NOMO-1 (cell line): ENCODE data around the gene LIX1.
"Not testable (repeated sequence)": the region's sequence is repeated elsewhere in the genome, so short reads cannot be mapped to it uniquely, and the experiment has no call there.

Source experiments
- DNase-seq, 2 experiments: peaks; one replicate each; lab custom pipeline; 2025; ENCODE audit not compliant: unreplicated experiment in 2 of 2; lab: John Stamatoyannopoulos, UW

Gene LIX1

DNA sequence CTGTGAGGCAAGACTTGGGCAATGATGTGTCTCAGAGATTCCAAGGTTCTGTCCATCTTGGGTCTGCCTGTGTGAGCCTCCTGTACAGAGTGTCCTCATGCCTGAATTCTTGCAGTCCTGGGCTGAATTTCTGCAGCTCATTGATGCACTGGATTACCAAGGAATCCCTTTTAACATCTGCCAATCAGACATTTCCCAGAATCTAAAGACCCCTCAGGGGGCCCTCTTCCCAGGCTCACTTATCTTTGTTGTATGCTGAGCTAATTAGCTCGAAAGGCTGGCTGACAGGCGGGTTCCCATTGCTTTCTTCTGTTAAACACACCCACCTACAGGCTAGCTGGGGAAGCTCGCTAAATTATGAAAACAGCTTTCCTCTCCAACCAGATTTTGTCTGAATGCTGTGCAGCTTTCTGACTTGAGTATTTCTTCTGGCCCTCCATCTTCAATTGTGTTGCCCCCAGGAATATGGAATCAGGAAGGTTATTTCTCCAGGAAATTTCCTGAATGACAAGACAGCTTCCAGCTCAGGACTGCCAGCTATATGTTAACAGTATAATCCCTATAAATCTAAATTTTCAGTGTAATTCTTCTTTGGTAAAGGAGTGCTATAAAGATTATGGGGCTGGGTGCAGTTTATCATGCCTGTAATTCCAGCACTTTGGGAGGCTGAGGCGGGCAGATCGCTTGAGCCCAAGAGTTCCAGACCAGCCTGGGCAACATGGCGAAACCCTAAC is at the start of gene LIX1:
Gene LIX1, minus strand, starts transcription at position 91 of the 734 bp plus-strand sequence. Its CDS starts 35 bp downstream, at position 56.
- DNase-seq = peak; percentile 42 to 63

DNA sequence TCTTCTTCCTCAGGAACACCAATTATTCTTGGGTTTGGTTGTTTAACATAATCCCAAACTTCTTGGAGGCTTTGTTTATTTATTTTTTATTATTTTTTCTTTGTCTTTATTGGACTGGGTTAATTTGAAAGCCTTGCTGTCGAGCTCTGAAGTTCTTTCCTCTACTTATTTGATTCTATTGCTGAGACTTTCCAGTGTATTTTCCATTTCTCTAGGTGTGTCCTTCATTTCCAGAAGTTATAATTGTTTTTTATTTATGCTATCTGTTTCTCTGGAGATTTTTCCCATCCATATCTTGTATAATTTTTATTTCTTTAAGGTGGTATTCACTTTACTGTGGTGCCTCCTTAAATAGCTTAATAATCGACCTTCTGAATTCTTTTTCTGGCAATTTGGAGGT is 49.5 kb upstream of the LIX1 start:
- DNase-seq = no peak

DNA sequence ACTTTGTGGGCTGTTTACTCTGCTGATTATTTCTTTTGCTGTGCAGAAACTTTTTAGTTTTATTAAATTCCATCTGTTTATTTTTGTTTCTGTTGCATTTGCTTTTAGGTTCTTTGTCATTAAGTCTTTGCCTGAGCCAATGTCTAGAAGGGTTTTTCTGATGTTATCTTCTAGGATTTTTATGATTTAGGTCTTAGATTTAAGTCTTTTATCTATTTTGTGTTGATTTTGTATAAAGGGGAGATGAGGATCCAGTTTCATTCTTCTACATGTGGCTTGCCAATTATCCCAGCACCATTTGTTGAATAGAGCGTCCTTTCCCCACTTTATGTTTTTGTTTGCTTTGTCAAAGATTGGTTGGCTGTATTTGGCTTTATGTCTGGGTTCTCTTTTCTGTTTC is 47.1 kb upstream of the LIX1 start:
- not testable (repeated sequence) for DNase-seq

DNA sequence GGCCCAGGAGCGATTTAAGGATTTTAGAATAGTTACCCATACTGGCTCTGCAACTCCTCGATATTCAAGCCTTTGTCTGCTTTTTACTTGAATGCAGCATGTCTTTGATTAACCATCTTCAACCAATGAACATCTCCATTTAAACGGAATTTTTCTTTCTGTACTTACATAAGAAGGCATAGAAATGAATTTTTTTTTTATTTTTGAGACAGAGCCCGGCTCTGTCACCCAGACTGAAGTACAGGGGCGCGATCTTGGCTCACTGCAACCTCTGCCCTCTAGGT is 41.5 kb upstream of the LIX1 start:
- no peak for DNase-seq

DNA sequence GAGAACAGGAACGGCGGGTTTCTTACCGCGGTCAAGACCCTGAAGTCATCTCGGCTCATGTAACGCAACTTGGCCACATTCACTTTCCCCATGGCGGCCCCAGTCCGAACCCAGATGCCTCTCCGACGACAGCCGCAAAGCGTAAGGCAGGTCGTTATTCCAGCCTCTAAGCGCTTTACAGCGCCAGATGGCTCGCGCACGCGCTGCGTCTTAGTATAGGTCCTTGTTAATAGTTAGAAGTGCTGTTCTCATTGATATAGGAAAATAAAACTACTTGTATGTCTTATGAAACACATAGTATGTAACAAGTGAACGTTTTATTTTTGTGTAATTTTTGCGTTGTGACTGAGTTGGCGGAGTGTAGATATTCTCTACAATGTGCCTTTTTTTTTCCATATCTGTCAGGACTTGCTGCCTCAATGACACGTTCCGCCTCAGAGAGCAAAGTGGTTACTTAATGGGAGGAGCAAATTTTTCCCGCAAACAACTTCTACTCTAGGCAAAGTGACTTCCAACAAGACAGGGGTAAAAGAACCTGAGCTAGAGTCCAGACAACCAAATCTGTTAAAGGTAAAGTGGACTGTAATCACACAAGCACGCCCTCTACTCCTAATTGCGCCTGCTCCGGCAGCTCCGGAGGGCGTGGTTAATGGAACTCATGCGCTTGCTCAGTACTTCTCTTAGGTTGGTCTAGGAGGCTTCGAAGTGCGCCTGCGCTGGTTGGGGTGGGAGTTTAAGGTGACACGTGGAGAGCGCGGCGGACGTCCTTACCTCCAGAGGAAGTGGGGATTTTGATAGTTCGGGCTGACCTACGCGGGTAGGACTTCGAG is 40.9 kb upstream of the LIX1 start, which contains the start of gene RIOK2:
Gene RIOK2, minus strand, starts transcription at position 148 of the 830 bp plus-strand sequence. Its CDS starts 56 bp downstream, at position 92.
- DNase-seq = peak; percentile 95 to 97

DNA sequence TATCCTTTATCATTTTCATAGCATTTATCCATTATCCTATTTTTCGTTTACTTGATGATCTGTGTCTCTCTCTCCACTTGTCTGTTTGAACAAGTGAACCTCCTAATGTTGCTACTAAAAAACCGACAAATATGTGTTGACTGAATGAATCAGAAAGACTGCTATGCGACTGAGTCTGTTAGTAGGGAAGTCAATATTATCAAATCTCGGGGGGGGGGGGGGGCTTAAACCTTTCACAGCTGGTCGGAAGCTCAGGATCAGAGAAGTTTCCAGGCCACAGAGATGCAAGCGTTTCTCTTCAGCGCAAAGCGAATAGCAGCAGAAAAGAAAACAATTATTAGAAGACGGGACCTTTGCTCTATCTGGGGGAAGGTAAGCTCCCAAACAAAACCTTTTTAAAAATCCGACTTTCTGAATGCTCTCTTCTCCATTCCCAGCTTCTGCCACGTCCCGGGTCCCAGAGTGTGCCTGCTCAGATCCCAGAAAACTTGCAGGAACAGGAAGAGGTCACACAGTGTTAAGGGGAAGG is 40.2 kb upstream of the LIX1 start:
- DNase-seq = no peak

DNA sequence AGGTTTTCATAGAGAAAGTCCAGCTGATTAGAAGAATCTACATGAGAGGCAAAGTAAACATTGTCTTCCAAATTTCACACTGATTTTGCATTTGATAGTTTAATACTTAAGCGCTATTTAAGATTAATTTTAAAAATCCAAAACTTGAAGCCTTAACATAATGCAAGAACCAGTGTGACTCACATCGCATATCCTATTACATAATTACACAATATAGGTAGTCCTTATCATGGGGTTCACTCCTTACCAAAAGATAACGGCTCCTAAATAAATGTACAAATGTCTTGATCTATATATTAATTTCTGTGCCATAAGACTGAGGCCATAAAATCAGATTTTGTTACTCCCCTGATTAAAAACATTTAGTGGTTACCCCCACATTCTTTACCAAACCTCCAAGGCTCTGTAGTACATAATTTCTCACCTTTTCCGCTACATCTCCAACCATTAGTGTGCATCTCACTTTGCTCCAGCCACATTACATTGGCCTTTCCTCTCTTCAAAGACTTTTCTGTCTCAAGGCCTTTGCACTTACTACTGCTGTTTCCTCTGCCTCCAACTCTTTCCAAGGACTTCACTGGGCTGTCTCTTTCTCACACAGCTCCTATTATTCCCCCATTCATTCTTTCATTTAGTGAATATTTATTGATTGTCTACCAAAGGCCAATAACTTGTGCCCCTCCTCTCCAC is 39.6 kb upstream of the LIX1 start:
- DNase-seq = no peak

DNA sequence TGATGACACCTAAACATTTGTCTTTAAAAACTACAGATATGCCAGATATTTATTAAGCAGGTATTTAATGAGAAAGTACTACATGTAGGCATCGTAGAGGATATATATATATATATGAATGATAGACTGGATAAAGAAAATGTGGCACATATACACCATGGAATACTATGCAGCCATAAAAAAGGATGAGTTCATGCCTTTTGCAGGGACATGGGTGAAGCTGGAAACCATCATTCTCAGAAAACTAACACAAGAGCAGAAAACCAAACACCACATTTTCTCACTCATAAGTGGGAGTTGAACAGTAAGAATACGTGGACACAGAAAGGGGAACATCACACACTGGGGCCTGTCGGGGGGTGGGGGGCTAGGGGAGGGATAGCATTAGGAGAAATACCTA is 37.0 kb upstream of the LIX1 start:
- DNase-seq = not testable (repeated sequence)

DNA sequence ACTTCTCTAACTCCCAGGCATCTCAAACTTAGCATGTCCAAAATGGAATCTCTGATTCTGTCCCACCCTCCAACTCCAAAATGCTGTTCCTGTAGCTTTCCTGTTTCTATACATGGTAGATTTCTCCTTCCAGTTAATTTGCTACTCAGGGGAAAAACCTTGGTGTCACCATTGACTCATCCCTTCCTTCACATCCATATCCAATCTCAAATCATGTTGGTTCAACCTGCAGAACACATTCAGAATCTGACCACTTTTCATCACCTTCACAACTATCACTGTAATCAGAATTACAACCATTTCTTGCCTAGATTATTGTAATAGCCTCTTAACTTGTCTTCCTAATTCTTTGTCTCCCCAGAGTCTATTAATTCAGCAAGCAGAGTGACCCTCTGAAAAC is 29.8 kb upstream of the LIX1 start:
- no peak for DNase-seq

DNA sequence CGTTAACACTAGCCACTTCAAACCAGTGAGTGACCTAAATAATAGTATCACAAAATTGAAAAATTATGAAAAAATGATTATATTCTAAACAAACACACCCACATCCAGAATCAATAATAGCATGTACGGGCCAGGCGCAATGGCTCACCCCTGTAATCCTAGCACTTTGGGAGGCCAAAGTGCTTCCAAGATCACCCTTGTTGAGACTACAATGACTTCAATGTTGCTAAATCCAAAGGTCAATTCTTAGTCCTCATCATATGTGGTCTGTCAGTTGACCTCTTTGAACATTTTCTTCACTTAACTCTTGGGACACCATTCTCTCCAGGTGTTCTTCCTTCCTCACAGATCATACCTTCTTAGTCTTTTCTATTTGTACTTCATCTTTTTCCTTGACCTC is 29.3 kb upstream of the LIX1 start:
- no peak for DNase-seq

DNA sequence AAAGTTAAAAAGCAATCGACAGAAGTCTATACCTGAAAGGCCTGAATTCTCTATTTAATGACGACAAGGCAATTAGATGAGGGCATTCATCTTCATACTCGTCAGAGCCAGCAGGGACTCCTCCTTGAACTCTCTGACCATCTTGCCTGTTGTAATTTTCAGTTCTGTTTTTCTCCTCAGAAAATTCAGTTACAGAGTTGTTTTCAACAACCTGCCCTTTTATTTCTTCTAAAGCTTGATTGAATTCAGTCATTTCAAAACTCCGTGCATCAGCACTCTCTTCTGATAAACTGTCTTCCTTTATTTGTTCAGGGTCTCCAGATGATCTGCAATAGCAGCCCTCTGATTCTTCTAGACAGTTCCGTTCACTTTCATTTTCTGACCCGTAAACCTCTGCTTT is 25.0 kb upstream of the LIX1 start:
- DNase-seq = peak in 1 of 2 experiments; percentile 58

DNA sequence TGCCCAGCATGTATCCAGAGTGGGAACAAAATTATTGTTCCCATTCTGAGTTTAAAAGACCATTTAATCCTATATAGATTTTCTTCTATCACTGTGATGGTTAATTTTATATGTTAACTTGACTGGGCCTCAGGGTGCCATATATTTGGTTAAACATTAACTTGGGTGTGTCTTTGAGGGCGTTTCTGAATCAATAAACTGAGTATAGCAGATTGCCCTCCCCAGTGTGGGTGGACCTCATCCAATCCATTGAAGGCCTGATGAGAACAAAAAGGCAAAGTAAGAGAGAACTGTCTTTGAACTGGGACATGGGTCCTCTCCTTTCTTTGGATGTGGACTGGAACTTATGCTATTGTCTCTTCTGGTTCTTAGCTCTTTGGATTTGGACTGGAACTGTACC is 23.3 kb upstream of the LIX1 start:
- no peak for DNase-seq

DNA sequence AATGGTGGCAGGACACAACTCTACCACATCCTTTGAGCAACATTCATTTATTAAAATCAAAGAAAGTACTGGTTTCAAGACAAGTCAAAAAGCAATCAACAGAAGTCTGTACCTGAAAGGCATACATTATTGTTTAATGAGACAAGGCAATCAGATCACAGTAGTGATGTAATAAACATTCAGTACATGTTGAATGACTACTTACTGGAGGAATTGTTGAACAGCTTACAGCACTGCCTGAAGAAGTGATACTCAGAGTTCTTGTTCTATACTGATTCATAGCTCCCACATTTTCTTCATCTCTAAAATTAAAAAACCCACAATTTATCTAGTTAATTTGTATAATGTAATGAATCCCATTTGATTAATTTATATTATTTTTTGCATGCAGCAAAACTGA is 22.4 kb upstream of the LIX1 start:
- no peak for DNase-seq

DNA sequence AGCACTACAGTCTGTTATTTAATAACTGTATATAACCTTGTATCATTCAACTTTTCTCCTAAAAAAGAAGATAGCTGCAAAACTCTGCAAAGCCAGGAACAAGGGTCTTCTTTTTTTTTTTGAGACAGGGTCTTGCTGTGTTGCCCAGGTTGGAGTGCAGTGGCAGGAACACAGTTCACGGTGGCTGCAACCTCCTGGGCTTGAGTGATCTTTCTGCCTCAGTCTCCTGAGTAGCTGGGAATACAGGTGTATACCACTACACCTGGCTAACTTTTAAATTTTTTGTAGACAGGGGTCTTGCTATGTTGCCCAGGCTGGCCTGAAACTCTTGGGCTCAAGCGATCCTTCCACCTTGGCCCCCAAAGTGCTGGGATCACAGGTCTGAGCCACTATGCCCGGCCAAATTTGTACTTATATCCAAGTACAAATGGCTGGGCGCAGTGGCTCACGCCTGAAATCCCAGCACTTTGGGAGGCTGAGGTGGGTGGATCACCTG is 21.4 kb upstream of the LIX1 start:
- no peak for DNase-seq

DNA sequence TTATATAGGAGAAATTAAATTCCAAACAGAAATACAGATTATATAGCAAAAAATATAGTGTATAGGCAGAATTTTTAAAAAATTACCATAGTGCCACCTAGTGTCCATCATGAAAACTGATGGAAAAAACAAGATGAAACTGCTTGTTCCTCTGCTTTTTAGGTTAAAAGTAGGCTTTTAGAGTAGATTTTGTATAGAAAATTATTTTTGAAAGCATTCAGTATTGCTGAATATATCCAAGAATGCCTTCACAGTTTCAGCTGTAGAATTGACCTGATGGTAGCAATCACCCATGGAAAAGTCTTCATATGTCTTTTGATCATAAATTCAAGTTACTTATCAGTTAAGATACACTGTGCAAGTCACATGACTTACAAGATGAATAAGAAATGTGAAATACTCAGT is 21.0 kb upstream of the LIX1 start:
- DNase-seq = peak; percentile 3 to 28

DNA sequence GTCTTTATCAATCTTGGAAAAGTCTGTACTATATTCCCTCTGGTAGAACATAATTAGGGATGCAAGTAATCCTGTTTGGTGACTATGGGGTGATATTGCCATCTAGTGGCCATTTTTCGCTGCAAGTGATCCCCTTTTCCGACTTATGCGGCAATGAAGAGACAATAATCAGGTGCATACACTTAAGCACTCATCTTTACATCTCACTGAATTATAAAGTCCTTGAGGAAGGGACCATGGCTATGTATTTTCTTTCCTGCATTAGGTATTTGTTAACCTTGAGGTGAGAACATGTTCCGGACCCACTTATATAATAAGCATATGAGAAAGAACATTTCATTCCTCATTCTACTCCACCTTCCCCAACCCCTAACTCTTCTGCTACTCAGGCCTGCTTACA is 19.6 kb upstream of the LIX1 start:
- DNase-seq = peak; percentile 13 to 45

DNA sequence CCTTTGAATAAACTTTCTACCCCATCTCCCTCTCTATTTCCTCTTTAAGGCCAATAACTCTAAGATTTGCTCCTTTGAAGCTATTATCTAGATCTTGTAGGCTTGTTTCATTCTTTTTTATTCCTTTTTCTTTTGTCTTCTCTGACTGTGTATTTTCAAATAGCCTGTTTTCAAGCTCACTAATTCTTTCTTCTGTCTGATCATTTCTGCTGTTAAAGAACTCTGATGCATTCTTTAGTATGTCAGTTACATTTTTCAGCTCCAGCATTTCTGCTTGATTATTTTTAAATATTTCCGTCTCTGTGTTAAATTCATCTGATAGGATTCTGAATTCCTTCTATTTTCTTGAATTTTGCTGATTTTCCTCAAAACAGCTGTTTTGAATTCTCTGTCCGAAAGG is 15.3 kb upstream of the LIX1 start:
- DNase-seq = no peak

DNA sequence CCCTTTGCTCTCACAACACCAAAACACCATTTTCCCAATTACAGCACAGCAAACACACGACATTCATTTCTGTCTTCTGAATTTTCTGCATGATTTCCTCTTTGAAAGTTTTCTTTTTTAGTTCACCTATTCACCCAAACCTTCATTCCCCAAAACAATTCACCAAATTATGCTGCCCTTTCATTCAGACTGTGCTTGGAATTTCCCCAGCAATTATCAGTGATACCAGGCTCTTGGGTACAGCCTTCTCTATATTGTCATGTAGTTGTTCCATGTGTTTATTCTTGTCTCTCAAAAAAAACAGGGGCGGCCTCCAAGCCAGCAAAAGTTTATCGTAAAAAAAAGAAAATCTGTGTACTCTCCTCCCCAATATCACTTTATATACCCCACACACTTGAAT is 9.0 kb upstream of the LIX1 start:
- no peak for DNase-seq

DNA sequence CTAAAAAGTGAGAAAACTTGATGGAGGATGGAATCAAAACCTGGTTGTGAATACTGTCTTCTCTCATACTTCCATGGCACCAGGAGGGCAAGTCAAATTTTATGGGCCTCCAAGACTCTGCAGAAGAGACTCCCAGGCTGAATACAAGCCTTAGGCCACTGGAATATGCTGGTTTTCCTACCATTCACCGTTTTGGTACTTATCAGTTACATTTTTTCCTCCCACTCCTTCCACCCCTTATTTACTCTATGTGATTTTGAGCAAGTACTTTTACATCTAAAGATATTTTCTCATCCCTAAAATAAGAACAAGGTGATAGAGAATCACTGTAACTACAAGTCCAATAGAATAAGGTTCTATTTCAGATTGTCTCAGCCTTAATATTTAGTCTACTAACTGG is 8.0 kb upstream of the LIX1 start:
- DNase-seq = no peak

DNA sequence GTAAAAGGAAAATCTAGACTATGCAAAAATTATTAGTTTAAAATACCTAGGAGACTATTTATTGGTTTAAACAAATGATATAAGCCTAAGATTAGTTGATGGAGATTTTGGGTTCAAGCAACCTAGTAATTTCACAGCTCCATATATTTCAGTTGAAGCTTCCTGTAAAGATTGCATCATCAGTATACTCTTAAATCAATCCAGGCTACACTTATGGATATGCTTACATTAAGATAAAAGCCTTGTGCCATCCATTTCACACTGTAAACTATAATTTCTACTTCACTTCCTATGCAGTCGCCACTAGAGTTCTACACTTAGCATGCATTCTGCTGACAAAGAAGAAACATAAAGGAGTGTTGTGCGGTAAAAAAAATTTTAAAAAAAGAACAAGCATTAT is 7.3 kb upstream of the LIX1 start:
- peak in 1 of 2 experiments; percentile 31 for DNase-seq

DNA sequence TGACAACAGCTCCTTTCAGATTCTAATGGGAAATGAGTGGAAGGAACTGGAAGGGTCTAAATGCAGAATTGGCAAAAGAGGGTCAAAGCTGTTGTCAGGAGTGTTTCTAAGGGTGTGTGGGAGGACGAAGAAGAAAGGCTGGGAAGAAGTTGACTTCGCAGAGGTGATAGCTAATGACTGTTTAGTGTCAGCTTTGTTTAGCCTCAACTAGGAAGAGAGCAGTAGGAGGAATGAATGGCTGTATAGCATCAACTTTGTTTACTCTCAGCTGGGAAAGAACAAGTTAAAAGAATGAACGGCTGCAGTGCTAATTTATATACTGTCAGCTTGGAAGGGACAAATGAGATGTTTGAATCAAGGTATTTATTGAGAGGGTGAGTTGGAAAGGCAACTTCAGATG is 5.9 kb upstream of the LIX1 start:
- DNase-seq = no peak
